Nucleus accumbens (tissue), 56 donors: ENCODE results near the gene DTNB.
"Not testable (repeated sequence)": the region's sequence is repeated elsewhere in the genome, so short reads cannot be mapped to it uniquely, and the experiment has no call there.

Source experiments
- DNase-seq, 56 donors: peaks; one replicate each; lab custom pipeline; 2025; lab: John Stamatoyannopoulos, UW

DTNB gene

GRCh38 chr2:25684577-25685473 lies 11.4 kb upstream of the DTNB start:
- peak in 25 of 56 donors; percentile 10 to 69 (median 29) for DNase-seq

- DNase-seq = no peak
Observed at GRCh38 chr2:25682082-25682481, 8.7 kb upstream of the DTNB start.

GRCh38 chr2:25677877-25678276 lies 4.5 kb upstream of the DTNB start:
- DNase-seq = no peak

GRCh38 chr2:25674077-25674362 lies 643 bp upstream of the DTNB start:
- peak in 4 of 56 donors; percentile 38 to 67 (median 62) for DNase-seq

GRCh38 chr2:25672494-25673299 lies 680 bp downstream of the DTNB start:
- DNase-seq = peak in 38 of 56 donors; percentile 9 to 69 (median 52)

- DNase-seq = no peak
Observed at GRCh38 chr2:25671622-25672021, 1.8 kb downstream of the DTNB start.

GRCh38 chr2:25669520-25669919 lies 3.9 kb downstream of the DTNB start:
- DNase-seq = no peak

- DNase-seq = no peak
Observed at GRCh38 chr2:25666218-25666617, 7.2 kb downstream of the DTNB start.

- DNase-seq = not testable (repeated sequence)
Observed at GRCh38 chr2:25665429-25665828, 7.9 kb downstream of the DTNB start.

- DNase-seq = no peak
Observed at GRCh38 chr2:25664965-25665307, 8.4 kb downstream of the DTNB start.

GRCh38 chr2:25664183-25664964 lies 9.0 kb downstream of the DTNB start:
- peak in 29 of 56 donors; percentile 6 to 68 (median 32) for DNase-seq

- no peak for DNase-seq
Observed at GRCh38 chr2:25655316-25655715, 18.1 kb downstream of the DTNB start.

- DNase-seq = no peak
Observed at GRCh38 chr2:25654801-25655200, 18.6 kb downstream of the DTNB start.

GRCh38 chr2:25651782-25652455 lies 21.5 kb downstream of the DTNB start:
- DNase-seq = no peak

- DNase-seq = no peak
Observed at GRCh38 chr2:25651066-25651465, 22.3 kb downstream of the DTNB start.

- no peak for DNase-seq
Observed at GRCh38 chr2:25650256-25650655, 23.1 kb downstream of the DTNB start.

GRCh38 chr2:25649786-25650185 lies 23.6 kb downstream of the DTNB start:
- DNase-seq = no peak

GRCh38 chr2:25642298-25642697 lies 31.1 kb downstream of the DTNB start:
- DNase-seq = no peak

- no peak for DNase-seq
Observed at GRCh38 chr2:25639696-25640095, 33.7 kb downstream of the DTNB start.

GRCh38 chr2:25639131-25639530 lies 34.2 kb downstream of the DTNB start:
- no peak for DNase-seq
